Stimulated activated CD8-positive, alpha-beta memory T cell treated with anti-CD3 and anti-CD28 coated beads, Interleukin-12 subunit alpha, Interleukin-12 subunit beta, amount 100 ng/mL, for 1 hour (primary cell): ENCODE data around the gene ZBTB32.

ENCODE experiments used
- DNase-seq: peaks from one replicate; pipeline ENCODE4 v3.0.0-alpha.2; 2020; ENCODE audit warnings: low read depth

ZBTB32 gene

GRCh38 chr19:35696835-35697234 is 7.5 kb upstream of the ZBTB32 start:
- DNase-seq: no peak

GRCh38 chr19:35702223-35703012 is 1.9 kb upstream of the ZBTB32 start:
- peak; percentile 89 for DNase-seq

GRCh38 chr19:35703343-35703742 is 1.0 kb upstream of the ZBTB32 start:
- DNase-seq: no peak

GRCh38 chr19:35708391-35708790 is 4.0 kb downstream of the ZBTB32 start:
- no peak for DNase-seq

GRCh38 chr19:35710784-35711723 is 6.7 kb downstream of the ZBTB32 start:
- no peak for DNase-seq

GRCh38 chr19:35712567-35713505 is 8.5 kb downstream of the ZBTB32 start:
- no peak for DNase-seq

- DNase-seq: no peak
Observed at GRCh38 chr19:35713506-35713850, 9.1 kb downstream of the ZBTB32 start.

GRCh38 chr19:35713904-35714495 is 9.6 kb downstream of the ZBTB32 start:
- no peak for DNase-seq

- no peak for DNase-seq
Observed at GRCh38 chr19:35714601-35715354, 10.4 kb downstream of the ZBTB32 start.

GRCh38 chr19:35715355-35715809 is 11.0 kb downstream of the ZBTB32 start:
- DNase-seq: no peak

GRCh38 chr19:35715981-35716800 is 11.8 kb downstream of the ZBTB32 start:
- no peak for DNase-seq

- peak; percentile 93 for DNase-seq
Observed at GRCh38 chr19:35716801-35717664, 12.7 kb downstream of the ZBTB32 start.

GRCh38 chr19:35717665-35718344 is 13.4 kb downstream of the ZBTB32 start, which contains the start of gene KMT2B:
KMT2B (plus strand) TSS chr19:35718003; CDS start chr19:35718019, 16 bp downstream.
- no peak for DNase-seq

GRCh38 chr19:35718345-35719041 is 14.1 kb downstream of the ZBTB32 start:
- DNase-seq: no peak

GRCh38 chr19:35719402-35720162 is 15.2 kb downstream of the ZBTB32 start:
- DNase-seq: no peak

- no peak for DNase-seq
Observed at GRCh38 chr19:35720163-35720524, 15.8 kb downstream of the ZBTB32 start.

GRCh38 chr19:35720648-35721047 is 16.3 kb downstream of the ZBTB32 start:
- DNase-seq: no peak
